ENCODE measurements around the gene TRIM71.
"Not testable (repeated sequence)": the region's sequence is repeated elsewhere in the genome, so short reads cannot be mapped to it uniquely, and the experiment has no call there.

Gene TRIM71

DNA sequence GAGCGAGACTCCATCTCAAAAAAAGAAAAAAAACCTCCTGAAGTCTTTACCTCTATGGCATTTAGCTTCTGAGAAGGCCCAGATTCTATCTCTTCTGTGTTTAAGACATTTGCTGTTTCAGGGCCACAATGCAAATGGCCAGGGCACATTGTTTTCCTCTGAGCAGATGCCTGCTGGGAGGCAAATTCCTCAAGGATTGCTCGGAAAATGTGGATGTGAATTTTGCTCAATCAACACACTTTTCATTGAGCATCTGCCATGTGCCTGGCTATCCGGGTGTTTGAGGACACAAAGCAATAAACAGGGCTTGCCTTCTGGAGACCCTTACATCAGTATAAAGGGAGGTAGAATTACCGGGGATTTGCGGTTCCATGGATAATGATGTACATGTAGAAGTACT is 20.0 kb downstream of the TRIM71 start:
- Histone ChIP-seq H3K9ac (ENCODE audit: low read depth, low read length) (peak overlapping the region; percentile 9), H3K27me3 (ENCODE audit: control insufficient read depth, insufficient read depth, low read length) (no peaks in the 10 kb centered on the region), H3K4me3 (ENCODE audit: low read depth, low read length) (peak overlapping the region; percentile 19), H3K4me1 (ENCODE audit: control insufficient read depth, insufficient read depth, low read length) (peaks cover 65% of the 10 kb centered on the region), H3K9me3 (ENCODE audit: control insufficient read depth, insufficient read depth, low read length) (no peaks in the 10 kb centered on the region), H3K36me3 (ENCODE audit: control insufficient read depth, insufficient read depth, low read length) (no peaks in the 10 kb centered on the region)

DNA sequence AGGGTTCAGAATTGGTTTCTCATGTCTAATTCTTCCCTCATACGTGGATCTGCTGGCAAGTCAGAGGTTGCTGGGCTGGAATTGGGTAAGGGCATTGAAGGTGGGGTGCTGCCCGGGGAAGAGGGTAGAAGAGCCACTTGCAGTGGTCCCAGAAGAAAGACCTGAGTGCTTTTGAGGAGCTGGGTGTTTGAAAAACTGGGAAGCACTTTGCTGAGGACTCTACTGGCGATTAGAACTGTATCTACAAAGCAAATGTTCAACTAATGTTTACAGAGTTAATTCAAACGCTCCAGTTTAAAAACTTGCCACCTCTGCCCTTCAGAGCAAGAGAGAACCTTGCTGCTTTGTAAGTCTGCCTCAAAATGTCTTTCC is 21.9 kb downstream of the TRIM71 start:
- peak overlapping the region; percentile 38 for H3K4me3 ChIP-seq (ENCODE audit: low read depth, low read length)

DNA sequence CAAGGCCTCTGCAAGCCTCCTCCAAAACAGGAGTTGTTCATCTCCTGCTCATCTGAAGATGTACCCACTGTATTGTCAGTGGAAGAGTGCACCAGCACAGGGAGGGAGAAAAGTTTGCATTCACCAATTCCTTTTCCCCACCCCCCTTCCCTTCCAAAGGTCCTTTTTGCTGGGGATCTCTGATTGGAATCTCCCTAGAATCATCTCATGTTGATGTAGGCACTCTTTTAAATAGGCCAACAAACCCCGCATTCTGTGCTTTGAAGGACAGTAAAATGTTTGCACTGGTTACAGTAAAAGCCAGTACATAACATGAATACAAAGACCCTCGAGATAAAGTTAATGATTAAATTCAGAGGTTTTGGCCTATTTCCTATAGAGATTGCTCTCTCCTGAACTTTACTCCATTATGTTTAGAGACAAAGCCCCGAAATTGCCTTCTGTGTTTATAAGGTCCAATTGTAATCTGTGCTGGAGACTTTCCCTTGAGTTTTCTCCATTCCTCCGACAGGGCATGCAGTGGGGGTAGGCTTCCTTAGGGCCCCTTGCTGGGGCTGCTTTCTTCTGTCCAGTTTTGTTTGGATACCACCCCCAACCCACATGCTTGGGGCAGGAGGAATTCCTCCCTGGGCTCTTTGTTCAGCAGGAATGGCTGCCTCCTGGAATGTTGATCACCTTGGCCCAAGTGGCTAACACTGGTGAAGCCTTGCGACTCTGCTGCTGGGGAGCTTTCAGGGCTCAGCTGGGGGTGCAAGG is 22.5 kb downstream of the TRIM71 start:
- H3K9me3 ChIP-seq (ENCODE audit: control insufficient read depth, insufficient read depth, low read length), result no peaks in the 10 kb centered on the region
- H3K9ac ChIP-seq (ENCODE audit: low read depth, low read length), result peak overlapping the region; percentile 66
- H3K27me3 ChIP-seq (ENCODE audit: control insufficient read depth, insufficient read depth, low read length), result no peaks in the 10 kb centered on the region
- H3K36me3 ChIP-seq (ENCODE audit: control insufficient read depth, insufficient read depth, low read length), result no peaks in the 10 kb centered on the region
- H3K4me1 ChIP-seq (ENCODE audit: control insufficient read depth, insufficient read depth, low read length), result peaks cover 71% of the 10 kb centered on the region
- peak overlapping the region; percentile 38 for H3K4me3 ChIP-seq (ENCODE audit: low read depth, low read length)

More for the DNA sequence above, 21.9 kb downstream of the TRIM71 start:
- H3K9me3 ChIP-seq (ENCODE audit: control insufficient read depth, insufficient read depth, low read length), result no peaks in the 10 kb centered on the region
- no peaks in the 10 kb centered on the region for H3K36me3 ChIP-seq (ENCODE audit: control insufficient read depth, insufficient read depth, low read length)
- H3K27me3 ChIP-seq (ENCODE audit: control insufficient read depth, insufficient read depth, low read length), result no peaks in the 10 kb centered on the region
- H3K9ac ChIP-seq (ENCODE audit: low read depth, low read length), result peak overlapping the region; percentile 66
- peaks cover 70% of the 10 kb centered on the region for H3K4me1 ChIP-seq (ENCODE audit: control insufficient read depth, insufficient read depth, low read length)

DNA sequence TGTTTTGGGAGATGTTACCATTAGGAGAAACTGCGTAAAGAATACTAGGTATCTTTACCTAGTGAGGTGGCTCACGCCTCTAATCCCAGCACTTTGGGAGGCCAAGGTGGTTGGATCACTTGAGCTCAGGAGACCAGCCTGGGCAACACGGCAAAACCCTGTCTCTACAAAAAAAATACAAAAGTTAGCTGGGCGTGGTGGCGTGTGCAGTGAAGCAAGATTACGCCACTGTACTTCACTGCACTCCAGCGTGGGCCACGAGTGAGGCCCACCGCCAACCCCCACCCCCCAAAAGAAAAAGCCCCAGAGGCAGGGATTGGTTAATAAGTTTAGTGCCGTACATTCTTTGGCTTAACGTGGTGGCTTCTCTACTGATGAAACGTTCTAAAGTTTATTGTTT is 23.5 kb downstream of the TRIM71 start:
- Histone ChIP-seq H3K27me3 (ENCODE audit: control insufficient read depth, insufficient read depth, low read length) (no peaks in the 10 kb centered on the region), H3K4me1 (ENCODE audit: control insufficient read depth, insufficient read depth, low read length) (peaks cover 71% of the 10 kb centered on the region), H3K36me3 (ENCODE audit: control insufficient read depth, insufficient read depth, low read length) (no peaks in the 10 kb centered on the region), H3K9me3 (ENCODE audit: control insufficient read depth, insufficient read depth, low read length) (no peaks in the 10 kb centered on the region), H3K9ac (ENCODE audit: low read depth, low read length) (no peak overlapping the region), H3K4me3 (ENCODE audit: low read depth, low read length) (no peak overlapping the region)

DNA sequence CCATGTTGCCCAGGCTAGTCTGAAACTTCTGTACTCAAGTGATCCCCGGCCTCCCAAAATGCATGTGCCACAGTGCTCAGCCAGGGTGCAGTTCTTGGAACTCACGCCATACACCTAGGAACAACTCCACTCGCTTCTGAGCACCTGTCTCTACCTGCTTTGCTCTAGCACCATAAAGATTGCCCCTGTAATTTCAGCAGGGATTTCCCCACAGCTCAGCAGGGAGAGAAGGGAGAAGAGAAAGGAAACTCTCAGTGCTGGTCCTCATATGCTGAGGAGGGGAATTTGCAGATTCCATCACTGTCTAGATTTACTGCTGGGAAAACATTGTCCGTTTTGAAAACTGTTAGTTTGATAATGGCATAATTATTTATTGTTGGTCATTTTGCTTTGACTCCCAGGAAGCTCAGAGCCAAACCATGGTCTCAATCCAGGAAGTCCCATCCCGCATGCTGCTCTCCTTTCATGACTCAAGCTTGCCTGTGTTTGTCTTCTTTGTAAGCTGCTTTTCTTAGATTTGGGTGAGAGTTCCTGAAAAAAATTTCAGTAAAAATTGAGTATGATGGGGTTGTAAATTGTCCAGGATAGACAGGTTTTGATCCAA is 24.2 kb downstream of the TRIM71 start:
- Histone ChIP-seq H3K9me3 (ENCODE audit: control insufficient read depth, insufficient read depth, low read length) (no peaks in the 10 kb centered on the region), H3K4me3 (ENCODE audit: low read depth, low read length) (peak overlapping the region; percentile 50), H3K36me3 (ENCODE audit: control insufficient read depth, insufficient read depth, low read length) (no peaks in the 10 kb centered on the region), H3K4me1 (ENCODE audit: control insufficient read depth, insufficient read depth, low read length) (peaks cover 68% of the 10 kb centered on the region), H3K9ac (ENCODE audit: low read depth, low read length) (peak overlapping the region; percentile 51), H3K27me3 (ENCODE audit: control insufficient read depth, insufficient read depth, low read length) (no peaks in the 10 kb centered on the region)

DNA sequence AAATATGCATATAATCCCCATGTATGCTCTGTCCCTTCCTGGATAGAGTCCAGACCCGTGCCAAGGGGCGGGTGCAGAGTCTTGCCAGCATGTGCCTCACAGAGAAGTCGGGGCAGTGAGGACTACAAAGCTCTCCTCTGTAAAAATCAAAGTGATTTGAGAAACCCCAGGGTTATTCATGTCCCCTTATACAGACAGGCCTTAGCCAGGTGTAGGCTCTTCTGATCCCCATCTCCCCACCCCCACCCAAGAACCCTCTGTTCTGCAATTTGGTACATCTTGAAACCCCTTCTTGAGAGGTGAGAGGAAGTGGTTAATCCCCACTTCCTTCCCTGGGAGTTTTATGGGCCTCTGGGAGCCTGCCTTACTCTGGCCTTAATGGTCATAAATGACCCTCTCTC is 24.7 kb downstream of the TRIM71 start:
- H3K4me1 ChIP-seq (ENCODE audit: control insufficient read depth, insufficient read depth, low read length), result peaks cover 67% of the 10 kb centered on the region
- no peaks in the 10 kb centered on the region for H3K27me3 ChIP-seq (ENCODE audit: control insufficient read depth, insufficient read depth, low read length)
- H3K36me3 ChIP-seq (ENCODE audit: control insufficient read depth, insufficient read depth, low read length), result no peaks in the 10 kb centered on the region
- peak overlapping the region; percentile 51 for H3K9ac ChIP-seq (ENCODE audit: low read depth, low read length)
- H3K4me3 ChIP-seq (ENCODE audit: low read depth, low read length), result peak overlapping the region; percentile 50
- no peaks in the 10 kb centered on the region for H3K9me3 ChIP-seq (ENCODE audit: control insufficient read depth, insufficient read depth, low read length)

DNA sequence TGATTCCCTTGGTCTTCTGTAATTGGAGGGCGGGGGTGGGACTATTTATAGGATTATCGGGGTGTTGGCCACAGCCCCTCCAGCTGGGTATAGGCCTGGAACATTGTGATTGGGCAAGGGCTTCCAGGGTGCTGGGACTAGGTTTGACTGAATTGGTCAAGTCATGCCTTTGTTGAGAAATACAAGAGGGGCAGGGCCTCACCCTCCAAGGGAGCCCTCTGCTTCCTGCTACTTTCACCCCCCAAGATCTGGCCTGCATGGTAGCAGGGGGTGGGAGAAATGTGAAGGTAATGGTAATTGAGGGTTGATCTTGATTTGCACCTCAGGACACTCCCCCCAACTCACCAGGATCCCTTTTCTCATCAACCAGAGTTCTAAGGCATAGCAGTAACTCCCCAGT is 25.2 kb downstream of the TRIM71 start:
- Histone ChIP-seq H3K27me3 (ENCODE audit: control insufficient read depth, insufficient read depth, low read length) (no peaks in the 10 kb centered on the region), H3K4me3 (ENCODE audit: low read depth, low read length) (peak overlapping the region; percentile 50), H3K4me1 (ENCODE audit: control insufficient read depth, insufficient read depth, low read length) (peaks cover 65% of the 10 kb centered on the region), H3K36me3 (ENCODE audit: control insufficient read depth, insufficient read depth, low read length) (no peaks in the 10 kb centered on the region), H3K9ac (ENCODE audit: low read depth, low read length) (peak overlapping the region; percentile 51), H3K9me3 (ENCODE audit: control insufficient read depth, insufficient read depth, low read length) (no peaks in the 10 kb centered on the region)

DNA sequence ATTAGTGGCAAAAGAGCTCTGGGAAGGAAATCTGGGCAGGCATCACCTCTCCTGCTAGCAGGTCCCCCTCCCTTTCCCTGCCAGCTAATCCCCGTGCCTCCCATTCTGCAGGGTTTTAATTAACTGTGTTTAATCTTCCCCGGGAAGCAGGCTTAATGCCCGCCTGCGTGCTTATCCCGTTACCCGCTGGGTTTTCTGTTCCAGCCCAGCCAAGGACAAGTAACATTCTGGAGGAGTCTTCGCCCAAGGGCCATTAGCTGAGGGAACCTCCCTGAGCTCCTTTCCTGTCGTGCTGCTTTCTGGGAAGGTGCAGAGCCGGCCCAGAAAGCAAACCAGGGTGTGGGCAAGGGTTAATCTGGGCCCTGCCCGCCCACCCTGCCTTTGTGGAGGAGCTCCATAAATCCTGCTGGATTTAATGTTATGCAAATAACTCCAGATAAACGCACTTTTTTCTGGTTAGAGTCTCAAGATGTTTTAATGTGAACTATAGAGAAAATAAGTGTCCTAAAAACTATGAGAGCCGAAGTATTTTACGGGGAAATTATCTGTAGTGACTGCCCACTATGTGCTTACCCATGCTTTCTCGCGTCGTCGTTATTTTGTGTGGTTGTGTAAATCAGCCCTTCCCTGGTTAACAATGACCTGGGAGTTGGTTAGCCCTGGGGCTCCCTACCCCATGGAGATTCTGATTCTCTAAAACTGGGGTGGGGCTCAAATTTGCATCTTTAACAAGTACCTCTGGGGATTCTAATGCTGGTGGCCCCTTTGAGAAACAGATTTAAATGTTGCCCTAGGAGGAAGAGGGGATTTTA is 25.9 kb downstream of the TRIM71 start:
- H3K9me3 ChIP-seq (ENCODE audit: control insufficient read depth, insufficient read depth, low read length), result no peaks in the 10 kb centered on the region
- H3K9ac ChIP-seq (ENCODE audit: low read depth, low read length), result peak overlapping the region; percentile 51
- no peaks in the 10 kb centered on the region for H3K36me3 ChIP-seq (ENCODE audit: control insufficient read depth, insufficient read depth, low read length)
- peaks cover 67% of the 10 kb centered on the region for H3K4me1 ChIP-seq (ENCODE audit: control insufficient read depth, insufficient read depth, low read length)
- no peaks in the 10 kb centered on the region for H3K27me3 ChIP-seq (ENCODE audit: control insufficient read depth, insufficient read depth, low read length)
- H3K4me3 ChIP-seq (ENCODE audit: low read depth, low read length), result peak overlapping the region; percentile 50

DNA sequence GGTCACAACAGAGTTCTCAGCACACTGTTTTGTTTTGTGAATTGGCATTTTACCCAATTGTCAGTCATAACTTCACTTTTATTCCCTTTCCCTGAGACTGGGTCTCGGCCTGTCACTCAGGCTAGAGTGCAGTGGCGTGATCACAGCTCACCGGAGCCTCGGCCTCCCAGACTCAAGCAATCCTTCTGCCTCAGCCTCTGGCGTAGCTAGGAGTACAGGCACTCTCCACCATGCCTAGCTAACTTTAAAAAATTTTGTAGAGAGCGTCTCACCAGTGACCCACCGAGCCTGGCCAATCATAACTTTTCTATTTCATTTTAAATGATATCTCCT is 26.5 kb downstream of the TRIM71 start:
- Histone ChIP-seq H3K4me3 (ENCODE audit: low read depth, low read length) (peak overlapping the region; percentile 36), H3K27me3 (ENCODE audit: control insufficient read depth, insufficient read depth, low read length) (no peaks in the 10 kb centered on the region), H3K9ac (ENCODE audit: low read depth, low read length) (peak overlapping the region; percentile 27), H3K9me3 (ENCODE audit: control insufficient read depth, insufficient read depth, low read length) (no peaks in the 10 kb centered on the region), H3K36me3 (ENCODE audit: control insufficient read depth, insufficient read depth, low read length) (no peaks in the 10 kb centered on the region), H3K4me1 (ENCODE audit: control insufficient read depth, insufficient read depth, low read length) (peaks cover 68% of the 10 kb centered on the region)

DNA sequence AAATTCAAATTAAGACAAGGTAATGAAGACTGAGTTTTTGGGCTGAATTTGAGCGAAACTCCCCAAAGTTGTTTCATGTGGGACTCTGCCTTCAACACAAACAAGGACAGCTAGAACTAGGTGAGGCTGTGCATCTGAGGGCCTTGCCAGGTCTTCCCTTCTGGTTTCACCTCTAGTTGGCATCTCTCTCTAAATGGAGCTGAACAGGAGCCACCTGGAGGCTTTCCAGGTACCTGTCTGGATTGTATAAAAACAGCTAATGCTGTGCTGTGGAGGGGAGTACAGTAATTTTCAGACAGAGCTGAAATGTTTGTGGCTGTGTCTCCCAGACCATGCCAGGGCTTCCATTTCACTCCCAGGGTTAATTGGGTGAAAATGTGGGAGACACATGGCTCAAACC is 27.1 kb downstream of the TRIM71 start:
- Histone ChIP-seq H3K27me3 (ENCODE audit: control insufficient read depth, insufficient read depth, low read length) (no peaks in the 10 kb centered on the region), H3K4me1 (ENCODE audit: control insufficient read depth, insufficient read depth, low read length) (peaks cover 69% of the 10 kb centered on the region), H3K4me3 (ENCODE audit: low read depth, low read length) (peak overlapping the region; percentile 36), H3K36me3 (ENCODE audit: control insufficient read depth, insufficient read depth, low read length) (no peaks in the 10 kb centered on the region), H3K9me3 (ENCODE audit: control insufficient read depth, insufficient read depth, low read length) (no peaks in the 10 kb centered on the region), H3K9ac (ENCODE audit: low read depth, low read length) (no peak overlapping the region)

DNA sequence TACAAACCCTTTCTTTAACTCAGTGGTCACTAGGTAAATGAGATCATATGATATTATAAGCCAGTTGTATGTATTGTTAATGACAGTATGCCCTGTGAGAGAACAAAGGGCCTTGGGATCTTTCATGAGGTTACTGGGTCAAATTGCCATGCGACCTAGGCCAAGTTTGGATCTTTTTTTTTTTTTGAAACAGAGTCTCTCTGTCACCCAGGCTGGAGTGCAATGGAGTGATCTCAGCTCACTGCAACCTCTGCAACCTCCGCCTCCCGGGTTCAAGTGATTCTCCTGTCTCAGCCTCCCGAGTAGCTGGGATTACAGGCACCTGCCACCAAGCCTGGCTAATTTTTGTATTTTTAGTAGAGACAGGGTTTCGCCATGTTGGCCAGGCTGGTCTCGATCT is 27.7 kb downstream of the TRIM71 start:
- Histone ChIP-seq H3K4me1 (ENCODE audit: control insufficient read depth, insufficient read depth, low read length) (peaks cover 68% of the 10 kb centered on the region), H3K4me3 (ENCODE audit: low read depth, low read length) (peak overlapping the region; percentile 36)
- H3K9ac ChIP-seq (ENCODE audit: low read depth, low read length), result not testable (repeated sequence)

DNA sequence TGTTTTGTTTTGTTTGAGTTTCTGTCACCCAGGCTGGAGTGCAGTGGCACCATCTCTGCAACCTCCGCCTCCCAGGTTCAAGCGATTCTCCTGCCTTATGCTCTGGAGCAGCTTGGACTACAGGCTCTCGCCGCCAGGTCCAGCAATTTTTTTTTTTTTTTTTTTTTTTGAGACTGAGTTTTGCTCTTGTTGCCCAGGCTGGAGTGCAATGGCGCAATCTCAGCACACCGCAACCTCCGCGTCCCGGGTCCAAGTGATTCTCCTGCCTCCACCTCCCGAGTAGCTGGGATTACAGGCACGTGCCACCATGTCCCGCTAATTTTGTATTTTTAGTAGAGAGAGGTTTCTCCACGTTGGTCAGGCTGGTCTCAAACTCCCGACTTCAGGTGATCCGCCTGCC is 29.2 kb downstream of the TRIM71 start:
- H3K4me3 ChIP-seq (ENCODE audit: low read depth, low read length); H3K9ac ChIP-seq (ENCODE audit: low read depth, low read length); H3K36me3 ChIP-seq (ENCODE audit: control insufficient read depth, insufficient read depth, low read length); H3K27me3 ChIP-seq (ENCODE audit: control insufficient read depth, insufficient read depth, low read length); H3K9me3 ChIP-seq (ENCODE audit: control insufficient read depth, insufficient read depth, low read length): not testable (repeated sequence)
- peaks cover 76% of the 10 kb centered on the region for H3K4me1 ChIP-seq (ENCODE audit: control insufficient read depth, insufficient read depth, low read length)

More for the DNA sequence above, 27.7 kb downstream of the TRIM71 start:
- not testable (repeated sequence) for H3K27me3 ChIP-seq (ENCODE audit: control insufficient read depth, insufficient read depth, low read length); H3K36me3 ChIP-seq (ENCODE audit: control insufficient read depth, insufficient read depth, low read length); H3K9me3 ChIP-seq (ENCODE audit: control insufficient read depth, insufficient read depth, low read length)

Data from iPS-15b (cell line).